HepG2 (cell line): ENCODE results near the gene LDLRAD3. TPM values are rescaled to one million over a fixed set of nuclear protein-coding genes. Genes with fewer than 3 reads are reported as not detected.

ENCODE experiments used
- ATAC-seq: fragments of 200-7000 bp; cut with Tn5 transposase; 3 replicates; pipeline ENCODE4 v1.9.1; 2020; ENCODE audit warnings: mild to moderate bottlenecking, moderate library complexity
- BruUV-seq: library from RNA; stranded (reverse); fragments of 400-500 nt; replicated peaks from 2 replicates; lab custom pipeline; 2021; lab: Mats Ljungman, UMichigan
- CTCF ChIA-PET: fragments of 300-600 bp; formaldehyde crosslinking; extraction: SDS; loops from one replicate; lab custom pipeline; 2021; ENCODE audit warnings: low total read pairs, inconsistent platforms, low intra/inter-chr PET ratio; lab: Yijun Ruan, JAX
- POLR2A ChIA-PET: fragments of 350-600 bp; sonication (Branson Sonifier 250); formaldehyde crosslinking; loops from one replicate; lab custom pipeline; 2020; ENCODE audit warnings: antibody characterized with exemption, inconsistent platforms; lab: Yijun Ruan, JAX
- DNase-seq: peaks from one replicate; pipeline ENCODE4 v3.0.0-alpha.2; 2015; ENCODE audit warnings: low spot score
- FAIRE-seq: peaks from 3 replicates; lab custom pipeline; 2011; peaks lifted over from hg19 to GRCh38; lab: Jason Lieb, UNC
- H2AFZ ChIP-seq: one replicate; pipeline ENCODE4 v1.6.1; 2011; ENCODE audit warnings: low read length, inconsistent platforms
- H3K27ac ChIP-seq: fragments of 300-600 bp; 3 replicates; pipeline ENCODE4 v1.8.0; 2011; ENCODE audit warnings: mixed run types, mild to moderate bottlenecking, mixed read lengths, low read length, inconsistent platforms; ENCODE audit not compliant: insufficient read depth; ENCODE audit errors: extremely low read length
- H3K27me3 ChIP-seq, 2 experiments: fragments of 200-600 bp in 1 of 2; 2 replicates in 1 of 2; 3 replicates in 1 of 2; pipeline versions ENCODE4 v1.6.0 to v1.8.0; 2011; ENCODE audit warnings: low read length in 2 of 2, mild to moderate bottlenecking in 2 of 2, moderate library complexity in 2 of 2, inconsistent platforms in 1 of 2; ENCODE audit not compliant: insufficient read depth in 2 of 2, control insufficient read depth in 1 of 2
- H3K36me3 ChIP-seq, 2 experiments: fragments of 200-600 bp in 1 of 2; replicated peaks in 1 of 2; 2 replicates in 1 of 2; 3 replicates in 1 of 2; pipeline versions ENCODE4 v1.5.1 to v1.8.0; 2011; ENCODE audit warnings: low read length in 2 of 2, inconsistent platforms in 1 of 2; ENCODE audit not compliant: insufficient read depth in 2 of 2, control insufficient read depth in 1 of 2
- H3K4me1 ChIP-seq: 2 replicates; pipeline ENCODE4 v1.5.1; 2012; ENCODE audit warnings: low read length, inconsistent platforms; ENCODE audit not compliant: insufficient read depth
- H3K4me2 ChIP-seq: 2 replicates; pipeline ENCODE4 v1.6.0; 2011; ENCODE audit warnings: low read depth, low read length, inconsistent platforms
- H3K4me3 ChIP-seq, 3 experiments: fragments of 200-600 bp in 1 of 3; sonication (generic), shearing (Covaris generic) in 1 of 3; replicated peaks in 1 of 3; 2 replicates each; pipeline ENCODE4 v1.5.1; 2011 to 2016; ENCODE audit warnings: low read length in 3 of 3, inconsistent platforms in 2 of 3, low read depth in 2 of 3, mild to moderate bottlenecking in 2 of 3, control low read depth in 1 of 3, mixed read lengths in 1 of 3; ENCODE audit not compliant: insufficient read depth in 1 of 3
- H3K79me2 ChIP-seq: one replicate; pipeline ENCODE4 v1.6.1; 2011; ENCODE audit warnings: low read length, inconsistent platforms; ENCODE audit not compliant: insufficient read depth
- H3K9ac ChIP-seq: 2 replicates; pipeline ENCODE4 v1.6.0; 2011; ENCODE audit warnings: mild to moderate bottlenecking, low read depth, low read length, inconsistent platforms; ENCODE audit not compliant: insufficient read depth
- H3K9me3 ChIP-seq: 2 replicates; pipeline ENCODE4 v1.5.1; 2012; ENCODE audit warnings: mild to moderate bottlenecking, low read length
- H4K20me1 ChIP-seq: 2 replicates; pipeline ENCODE4 v1.6.0; 2011; ENCODE audit warnings: inconsistent platforms, mild to moderate bottlenecking, low read length, moderate library complexity; ENCODE audit not compliant: insufficient read depth
- E2F5 ChIP-seq: sonication (generic); formaldehyde crosslinking; conservative IDR thresholded peaks from 2 replicates; pipeline ENCODE4 v1.4.0; 2020; ENCODE audit warnings: missing genetic modification reagents
- FOXC1 ChIP-seq: sonication (generic); formaldehyde crosslinking; IDR thresholded peaks from 2 replicates; pipeline ENCODE4 v1.8.0; 2022; ENCODE audit warnings: mild to moderate bottlenecking, missing genetic modification reagents, borderline replicate concordance
- HNRNPLL ChIP-seq: fragments of 200-400 bp; formaldehyde crosslinking; IDR thresholded peaks from 2 replicates; pipeline ENCODE4 v1.6.1; 2017; ENCODE audit warnings: mild to moderate bottlenecking, low read depth, low read length; ENCODE audit not compliant: poor library complexity, severe bottlenecking
- RFX5 ChIP-seq: IDR thresholded peaks from 2 replicates; pipeline ENCODE4 v1.6.1; 2011; ENCODE audit warnings: low read depth, low read length, improper control_type of control experiment
- TBX3 ChIP-seq: fragments of 450-650 bp; IDR thresholded peaks from 2 replicates; pipeline ENCODE4 v1.6.1; 2017; ENCODE audit warnings: antibody characterized with exemption, mild to moderate bottlenecking, inconsistent platforms, borderline replicate concordance
- ZNF30 ChIP-seq: sonication (generic); formaldehyde crosslinking; IDR thresholded peaks from 2 replicates; pipeline ENCODE4 v1.5.0; 2020; ENCODE audit warnings: mild to moderate bottlenecking, missing genetic modification reagents
- WGBS: methylation state at CpG from one replicate; pipeline ENCODE4 v1.1.6; 2017; ENCODE audit warnings: low lambda C conversion rate; 5-methylcytosine and 5-hydroxymethylcytosine counted together
- in situ Hi-C: cut with HindIII; loops from 2 replicates; pipeline ENCODE4 v1.10.0; 2017; ENCODE audit warnings: low pct_unique_long_range_greater_than_20kb; ENCODE audit not compliant: extremely low pct_ligation_motif_present
- intact Hi-C: fragments of 100-400 bp; cut with micrococcal nuclease; formaldehyde crosslinking; loops from one replicate; pipeline ENCODE4 v1.10.0; 2022; ENCODE audit not compliant: unreplicated experiment
- polyA plus RNA-seq, 8 experiments: library from polyadenylated mRNA; depleted of rRNA in 3 of 8; stranded (reverse) in 7 of 8; unstranded in 1 of 8; fragments of >200 nt; fragmentation: Illumina TruSeq in 4 of 8; extraction: Trizol in 4 of 8; gene quantifications; 2 replicates each; pipeline versions ENCODE4 v1.2.1 to v1.2.3, GENCODE V29; 2011 to 2016; ENCODE audit warnings: low read depth in 4 of 8, missing spikeins in 1 of 8, mixed read lengths in 1 of 8; ENCODE audit not compliant: insufficient read depth in 1 of 8
- total RNA-seq, 5 experiments: library from RNA; depleted of rRNA; stranded (reverse); fragments of >200 nt; fragmentation: Illumina TruSeq; extraction: Trizol; gene quantifications; 2 replicates each; pipeline ENCODE4 v1.2.3, GENCODE V29; 2016; ENCODE audit warnings: low read depth in 1 of 5
- TF ChIP-seq, protein P1 (sequence below): sonication (generic); formaldehyde crosslinking; IDR thresholded peaks from 2 replicates; pipeline ENCODE4 v1.9.0; 2021; ENCODE audit warnings: missing genetic modification reagents, borderline replicate concordance
- TF ChIP-seq, protein P2 (sequence below): sonication (generic); formaldehyde crosslinking; IDR thresholded peaks from 2 replicates; pipeline ENCODE4 v1.5.0; 2020; ENCODE audit warnings: mild to moderate bottlenecking, low read depth, missing genetic modification reagents, borderline replicate concordance

LDLRAD3 gene
- total and polyA plus RNA-seq, 2 of the 13 experiments (the other 11 are each of a cell fraction or from before 2014, with no cell fraction given) = 0.50 to 0.60 TPM

- Histone ChIP-seq H3K9ac (no peak overlapping the region), H3K79me2 (no peaks in the 10 kb centered on the region), H3K4me3 (no peak overlapping the region), H3K4me2 (no peak overlapping the region), H3K27ac (no peak overlapping the region), H3K9me3 (no peaks in the 10 kb centered on the region), H3K36me3 (no peaks in the 10 kb centered on the region), H3K27me3 (peaks cover 0 to 24% of the 10 kb centered on the region in 2 experiments; a peak in 3 of 5 replicates), H4K20me1 (no peaks in the 10 kb centered on the region), H3K4me1 (no peaks in the 10 kb centered on the region), H2AFZ (no peak overlapping the region)
- ChIA-PET POLR2A (no interaction called here), CTCF (no interaction called here)
- ATAC-seq = no peak
- no peak for DNase-seq
- intact Hi-C loops (no loop called here), in situ Hi-C loops (no loop called here)
- no peak for FAIRE-seq
- WGBS = 6% methylated on average over 4 of the region's 4 CpGs
- BruUV-seq = no TSS peak
- TF ChIP-seq HNRNPLL (no peak), FOXC1 (CRISPR knock-in tag) (no peak), TBX3 (no peak), ZNF30 (no peak), E2F5 (CRISPR knock-in tag) (no peak)
- TF ChIP-seq, protein P1, sequence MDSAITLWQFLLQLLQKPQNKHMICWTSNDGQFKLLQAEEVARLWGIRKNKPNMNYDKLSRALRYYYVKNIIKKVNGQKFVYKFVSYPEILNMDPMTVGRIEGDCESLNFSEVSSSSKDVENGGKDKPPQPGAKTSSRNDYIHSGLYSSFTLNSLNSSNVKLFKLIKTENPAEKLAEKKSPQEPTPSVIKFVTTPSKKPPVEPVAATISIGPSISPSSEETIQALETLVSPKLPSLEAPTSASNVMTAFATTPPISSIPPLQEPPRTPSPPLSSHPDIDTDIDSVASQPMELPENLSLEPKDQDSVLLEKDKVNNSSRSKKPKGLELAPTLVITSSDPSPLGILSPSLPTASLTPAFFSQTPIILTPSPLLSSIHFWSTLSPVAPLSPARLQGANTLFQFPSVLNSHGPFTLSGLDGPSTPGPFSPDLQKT (CRISPR knock-in tag) = no peak
Observed at GRCh38 chr11:35934981-35935380, 8.9 kb upstream of the LDLRAD3 start.

- no peak for ATAC-seq
- H3K4me3 ChIP-seq = no peak overlapping the region
- no TSS peak for BruUV-seq
- ChIA-PET CTCF (no interaction called here), POLR2A (no interaction called here)
- no peak overlapping the region for H3K9ac ChIP-seq
- no peak overlapping the region for H2AFZ ChIP-seq
- H4K20me1 ChIP-seq = no peaks in the 10 kb centered on the region
- in situ Hi-C loops = no loop called here
- FAIRE-seq = no peak
- intact Hi-C loops = no loop called here
- H3K9me3 ChIP-seq = no peaks in the 10 kb centered on the region
- no peaks in the 10 kb centered on the region for H3K79me2 ChIP-seq
- H3K4me2 ChIP-seq = no peak overlapping the region
- peaks cover 0 to 24% of the 10 kb centered on the region in 2 experiments; a peak in 3 of 5 replicates for H3K27me3 ChIP-seq
- WGBS = 0% methylated on average over 1 of the region's 1 CpG
- no peak for DNase-seq
- H3K27ac ChIP-seq = no peak overlapping the region
- no peaks in the 10 kb centered on the region for H3K36me3 ChIP-seq
- H3K4me1 ChIP-seq = no peaks in the 10 kb centered on the region
- TF ChIP-seq, protein P2, sequence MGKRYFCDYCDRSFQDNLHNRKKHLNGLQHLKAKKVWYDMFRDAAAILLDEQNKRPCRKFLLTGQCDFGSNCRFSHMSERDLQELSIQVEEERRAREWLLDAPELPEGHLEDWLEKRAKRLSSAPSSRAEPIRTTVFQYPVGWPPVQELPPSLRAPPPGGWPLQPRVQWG (CRISPR knock-in tag) = no peak
- TF ChIP-seq RFX5 = no peak
Observed at GRCh38 chr11:35935390-35935789, 8.5 kb upstream of the LDLRAD3 start.
